Measurements from ENCODE around the gene CX3CL1. TPM values are rescaled to one million over a fixed set of nuclear protein-coding genes. Genes with fewer than 3 reads are reported as not detected.

CX3CL1 gene
- total and polyA plus RNA-seq, 3 experiments from 2014 or later: not detected

DNA sequence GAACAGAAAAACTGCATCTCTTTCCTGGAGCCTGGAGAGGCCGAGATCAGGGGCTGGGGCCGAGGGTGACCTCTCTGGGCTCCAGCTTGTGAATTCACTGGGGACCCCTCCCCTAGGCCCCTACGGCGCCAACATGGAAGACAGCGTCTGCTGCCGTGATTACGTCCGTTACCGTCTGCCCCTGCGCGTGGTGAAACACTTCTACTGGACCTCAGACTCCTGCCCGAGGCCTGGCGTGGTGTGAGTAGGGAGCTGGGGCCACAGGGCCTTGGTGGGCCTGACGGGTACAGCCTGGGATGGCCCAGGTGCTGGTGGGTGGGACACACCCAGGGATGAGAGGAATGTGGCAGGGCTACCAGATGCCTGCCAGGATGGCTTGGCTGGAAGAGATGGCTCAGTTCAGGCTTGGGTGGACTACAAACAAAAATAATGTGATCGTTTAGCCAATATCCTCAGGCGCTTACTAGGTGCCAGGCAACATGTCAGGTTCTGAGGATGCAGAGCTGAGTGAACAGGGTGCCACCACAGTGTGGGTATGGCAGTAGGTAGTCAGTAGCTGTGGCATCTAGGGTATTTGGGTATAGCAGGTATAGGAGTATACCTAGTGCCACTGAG, 11.9 kb upstream of the CX3CL1 start:
- Histone ChIP-seq H3K9me3 (ENCODE audit: low read length) (no peaks in the 10 kb centered on the region), H3K36me3 (ENCODE audit: insufficient read depth, low read length) (no peaks in the 10 kb centered on the region), H3K4me1 (ENCODE audit: insufficient read depth, low read length) (no peaks in the 10 kb centered on the region), H3K27ac (ENCODE audit: low read depth, low read length) (no peak overlapping the region), H3K27me3 (ENCODE audit: insufficient read depth, low read length, poor library complexity, severe bottlenecking) (no peaks in the 10 kb centered on the region), H3K4me3 (ENCODE audit: low read length) (no peak overlapping the region)
- no peak overlapping the region for H3K27ac Mint-ChIP-seq
- H3K4me1 Mint-ChIP-seq: no peaks in the 10 kb centered on the region
- peaks cover 2 to 15% of the 10 kb centered on the region in 2 donors for H3K27me3 Mint-ChIP-seq
- no peak for DNase-seq
- CTCF ChIA-PET: no interaction called here
- no peaks in the 10 kb centered on the region for H3K9me3 Mint-ChIP-seq
- no peak overlapping the region for H3K4me3 Mint-ChIP-seq
- POLR2A ChIA-PET: no interaction called here
- peaks cover 0 to 2% (median 0%) of the 10 kb centered on the region in 3 donors for H3K36me3 Mint-ChIP-seq

DNA sequence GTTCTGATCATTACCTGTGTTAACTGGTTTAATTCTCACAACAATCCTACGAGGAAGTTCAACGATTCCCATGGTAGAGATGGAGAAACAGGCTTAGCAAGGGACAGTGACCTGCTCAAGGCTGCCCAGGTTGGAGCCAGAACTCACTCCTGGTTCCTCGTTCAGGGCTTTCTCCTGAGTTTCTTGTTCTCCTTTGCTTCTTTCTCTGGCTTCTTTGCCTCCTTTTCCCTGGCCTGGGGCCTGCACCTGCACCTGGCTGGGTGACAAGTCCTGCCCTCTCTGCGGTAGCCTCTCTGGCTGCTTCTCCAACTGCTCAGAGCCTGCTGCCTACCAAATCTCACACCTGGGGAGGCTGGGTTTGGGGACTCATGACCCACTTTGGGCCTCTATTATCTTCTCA, 10.9 kb upstream of the CX3CL1 start:
- no peaks in the 10 kb centered on the region for H3K4me1 ChIP-seq (ENCODE audit: insufficient read depth, low read length)
- H3K27me3 Mint-ChIP-seq: peaks cover 2 to 13% of the 10 kb centered on the region in 2 donors
- H3K27ac Mint-ChIP-seq: peak overlapping the region in 1 of 8 donors; percentile 3
- no peak for DNase-seq
- no peaks in the 10 kb centered on the region for H3K9me3 Mint-ChIP-seq
- H3K4me3 ChIP-seq (ENCODE audit: low read length): no peak overlapping the region
- ChIA-PET CTCF (interaction anchor here (0.9 kb wide), 1 partner anchor 10 kb away, joined by 3 read pairs; no protein-coding TSS in a partner anchor), POLR2A (no interaction called here)
- no peak overlapping the region for H3K4me3 Mint-ChIP-seq
- no peaks in the 10 kb centered on the region for H3K4me1 Mint-ChIP-seq
- no peaks in the 10 kb centered on the region for H3K36me3 ChIP-seq (ENCODE audit: insufficient read depth, low read length)
- H3K36me3 Mint-ChIP-seq: peaks cover 0 to 2% (median 0%) of the 10 kb centered on the region in 3 donors
- no peak overlapping the region for H3K27ac ChIP-seq (ENCODE audit: low read depth, low read length)
- H3K27me3 ChIP-seq (ENCODE audit: insufficient read depth, low read length, poor library complexity, severe bottlenecking): no peaks in the 10 kb centered on the region
- H3K9me3 ChIP-seq (ENCODE audit: low read length): no peaks in the 10 kb centered on the region

- no peak for DNase-seq
- Histone ChIP-seq H3K4me3 (ENCODE audit: low read length) (no peak overlapping the region), H3K27ac (ENCODE audit: low read depth, low read length) (no peak overlapping the region), H3K36me3 (ENCODE audit: insufficient read depth, low read length) (no peaks in the 10 kb centered on the region), H3K9me3 (ENCODE audit: low read length) (no peaks in the 10 kb centered on the region), H3K4me1 (ENCODE audit: insufficient read depth, low read length) (no peaks in the 10 kb centered on the region), H3K27me3 (ENCODE audit: insufficient read depth, low read length, poor library complexity, severe bottlenecking) (no peaks in the 10 kb centered on the region)
- Mint-ChIP-seq H3K27ac (no peak overlapping the region), H3K9me3 (no peaks in the 10 kb centered on the region), H3K27me3 (peaks cover 5 to 29% of the 10 kb centered on the region in 2 donors), H3K4me1 (no peaks in the 10 kb centered on the region), H3K4me3 (no peak overlapping the region), H3K36me3 (peaks cover 0 to 2% (median 0%) of the 10 kb centered on the region in 3 donors)
- CTCF ChIA-PET: no interaction called here
- POLR2A ChIA-PET: no interaction called here
These were observed 8.1 kb upstream of the CX3CL1 start for GRCh38 chr16:57364143-57364542.

- no peak overlapping the region for H3K4me3 Mint-ChIP-seq
- H3K36me3 Mint-ChIP-seq: peaks cover 0 to 2% (median 0%) of the 10 kb centered on the region in 3 donors
- H3K27ac Mint-ChIP-seq: no peak overlapping the region
- H3K9me3 Mint-ChIP-seq: no peaks in the 10 kb centered on the region
- Histone ChIP-seq H3K27me3 (ENCODE audit: insufficient read depth, low read length, poor library complexity, severe bottlenecking) (no peaks in the 10 kb centered on the region), H3K9me3 (ENCODE audit: low read length) (no peaks in the 10 kb centered on the region), H3K27ac (ENCODE audit: low read depth, low read length) (no peak overlapping the region), H3K4me3 (ENCODE audit: low read length) (no peak overlapping the region), H3K4me1 (ENCODE audit: insufficient read depth, low read length) (no peaks in the 10 kb centered on the region), H3K36me3 (ENCODE audit: insufficient read depth, low read length) (no peaks in the 10 kb centered on the region)
- H3K27me3 Mint-ChIP-seq: peaks cover 7 to 32% of the 10 kb centered on the region in 2 donors
- POLR2A ChIA-PET: no interaction called here
- no peaks in the 10 kb centered on the region for H3K4me1 Mint-ChIP-seq
- DNase-seq: no peak
- CTCF ChIA-PET: no interaction called here
These were observed 5.7 kb upstream of the CX3CL1 start for GRCh38 chr16:57366544-57367040.

GRCh38 chr16:57367116-57367752, 5.1 kb upstream of the CX3CL1 start:
- Histone ChIP-seq H3K4me3 (ENCODE audit: low read length) (no peak overlapping the region), H3K27ac (ENCODE audit: low read depth, low read length) (no peak overlapping the region), H3K36me3 (ENCODE audit: insufficient read depth, low read length) (no peaks in the 10 kb centered on the region), H3K9me3 (ENCODE audit: low read length) (no peaks in the 10 kb centered on the region), H3K4me1 (ENCODE audit: insufficient read depth, low read length) (no peaks in the 10 kb centered on the region), H3K27me3 (ENCODE audit: insufficient read depth, low read length, poor library complexity, severe bottlenecking) (no peaks in the 10 kb centered on the region)
- POLR2A ChIA-PET: interaction anchor here (0.7 kb wide), 1 partner anchor 158 kb away, joined by 3 read pairs; no protein-coding TSS in a partner anchor
- DNase-seq: no peak
- Mint-ChIP-seq H3K36me3 (peaks cover 0 to 2% (median 0%) of the 10 kb centered on the region in 3 donors), H3K9me3 (no peaks in the 10 kb centered on the region), H3K27ac (no peak overlapping the region), H3K27me3 (peaks cover 9 to 32% of the 10 kb centered on the region in 2 donors), H3K4me3 (no peak overlapping the region), H3K4me1 (no peaks in the 10 kb centered on the region)
- CTCF ChIA-PET: no interaction called here

DNA sequence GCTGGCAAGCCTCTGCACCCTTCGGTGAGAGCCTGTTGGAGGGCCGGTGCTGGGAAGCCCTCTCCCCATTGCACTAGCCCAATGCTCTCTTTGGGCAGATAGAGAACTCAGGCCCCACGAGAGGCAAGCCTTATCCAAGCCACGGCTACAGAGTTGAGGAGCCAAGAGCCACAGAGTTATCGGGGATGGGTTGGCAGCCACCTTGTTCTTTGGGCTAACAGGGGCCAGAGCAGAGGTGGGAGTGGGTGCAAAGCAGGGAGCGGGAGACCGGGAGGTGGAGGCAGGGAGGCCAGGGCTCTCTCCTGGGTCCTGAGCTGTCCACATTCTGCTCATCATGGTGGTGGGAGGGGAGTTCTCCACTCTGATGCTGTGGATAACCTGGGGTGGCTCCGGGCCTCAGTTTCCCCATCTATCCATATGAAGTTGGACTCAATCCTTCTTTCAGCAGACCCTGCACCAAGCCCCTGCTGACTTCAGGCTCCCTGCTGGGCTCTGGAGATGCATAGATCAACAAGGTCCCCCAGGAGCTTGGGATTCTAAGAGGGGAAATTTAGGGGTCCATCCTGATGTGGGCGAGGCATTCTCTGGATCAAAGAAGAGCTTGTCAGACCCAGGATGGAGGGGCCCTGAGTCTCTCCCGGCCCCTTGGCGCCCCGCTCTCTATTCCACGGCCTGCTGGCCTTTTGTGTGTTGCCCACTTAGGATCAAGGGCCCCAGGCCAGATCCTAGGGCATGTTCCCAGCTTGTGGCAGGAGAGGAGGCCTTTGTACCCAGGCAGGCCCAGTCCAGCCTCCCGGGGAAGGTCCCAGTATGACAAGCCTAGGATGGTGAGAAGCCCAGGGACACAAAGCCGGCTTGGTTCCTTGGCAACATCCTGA, 557 bp upstream of the CX3CL1 start:
- Histone ChIP-seq H3K27ac (ENCODE audit: low read depth, low read length) (no peak overlapping the region), H3K4me3 (ENCODE audit: low read length) (no peak overlapping the region), H3K9me3 (ENCODE audit: low read length) (no peaks in the 10 kb centered on the region), H3K4me1 (ENCODE audit: insufficient read depth, low read length) (no peaks in the 10 kb centered on the region), H3K27me3 (ENCODE audit: insufficient read depth, low read length, poor library complexity, severe bottlenecking) (no peaks in the 10 kb centered on the region), H3K36me3 (ENCODE audit: insufficient read depth, low read length) (no peaks in the 10 kb centered on the region)
- H3K36me3 Mint-ChIP-seq: no peaks in the 10 kb centered on the region
- no peaks in the 10 kb centered on the region for H3K4me1 Mint-ChIP-seq
- H3K27ac Mint-ChIP-seq: no peak overlapping the region
- no peak for DNase-seq
- CTCF ChIA-PET: no interaction called here
- peaks cover 10 to 19% of the 10 kb centered on the region in 2 donors for H3K27me3 Mint-ChIP-seq
- no peak overlapping the region for H3K4me3 Mint-ChIP-seq
- no peaks in the 10 kb centered on the region for H3K9me3 Mint-ChIP-seq
- POLR2A ChIA-PET: no interaction called here

- Mint-ChIP-seq H3K4me3 (no peak overlapping the region), H3K9me3 (no peaks in the 10 kb centered on the region), H3K36me3 (no peaks in the 10 kb centered on the region), H3K27me3 (peaks cover 7% of the 10 kb centered on the region in 2 donors), H3K27ac (no peak overlapping the region), H3K4me1 (peaks cover 0 to 9% (median 0%) of the 10 kb centered on the region in 3 donors)
- Histone ChIP-seq H3K27ac (ENCODE audit: low read depth, low read length) (no peak overlapping the region), H3K4me1 (ENCODE audit: insufficient read depth, low read length) (no peaks in the 10 kb centered on the region), H3K36me3 (ENCODE audit: insufficient read depth, low read length) (no peaks in the 10 kb centered on the region), H3K27me3 (ENCODE audit: insufficient read depth, low read length, poor library complexity, severe bottlenecking) (no peaks in the 10 kb centered on the region), H3K4me3 (ENCODE audit: low read length) (no peak overlapping the region), H3K9me3 (ENCODE audit: low read length) (no peaks in the 10 kb centered on the region)
- DNase-seq: no peak
- CTCF ChIA-PET: no interaction called here
- POLR2A ChIA-PET: no interaction called here
These were observed 1.0 kb downstream of the CX3CL1 start for GRCh38 chr16:57373117-57373947.
